GM15510 (cell line): ENCODE measurements around the gene TPSAB1.
"Not testable (repeated sequence)": the region's sequence is repeated elsewhere in the genome, so short reads cannot be mapped to it uniquely, and the experiment has no call there.

Experiments
- POLR2A ChIP-seq: IDR thresholded peaks from 3 replicates; pipeline ENCODE4 v1.6.1; 2011; ENCODE audit warnings: borderline replicate concordance; ENCODE audit not compliant: insufficient read length; ENCODE audit errors: extremely low read depth

The TPSAB1 gene

GRCh38 chr16:1255276-1256122 lies 15.0 kb downstream of the TPSAB1 start, which contains the start of gene TPSD1:
TPSD1 (plus strand) TSS chr16:1256069; CDS start chr16:1256281, 212 bp downstream.
- not testable (repeated sequence) for TF ChIP-seq POLR2A

- no peak for TF ChIP-seq POLR2A
Measured at GRCh38 chr16:1256874-1257322, 16.4 kb downstream of the TPSAB1 start.

- no peak for TF ChIP-seq POLR2A
Measured at GRCh38 chr16:1257561-1258224, 17.2 kb downstream of the TPSAB1 start.

GRCh38 chr16:1258225-1258600 lies 17.7 kb downstream of the TPSAB1 start:
- no peak for TF ChIP-seq POLR2A

- TF ChIP-seq POLR2A, result no peak
Measured at GRCh38 chr16:1258906-1259759, 18.6 kb downstream of the TPSAB1 start.

- no peak for TF ChIP-seq POLR2A
Measured at GRCh38 chr16:1259760-1260068, 19.2 kb downstream of the TPSAB1 start.

- TF ChIP-seq POLR2A, result no peak
Measured at GRCh38 chr16:1260101-1260680, 19.7 kb downstream of the TPSAB1 start.

- TF ChIP-seq POLR2A, result no peak
Measured at GRCh38 chr16:1261131-1261892, 20.8 kb downstream of the TPSAB1 start.

GRCh38 chr16:1262210-1262845 lies 21.8 kb downstream of the TPSAB1 start:
- no peak for TF ChIP-seq POLR2A

GRCh38 chr16:1262846-1263221 lies 22.3 kb downstream of the TPSAB1 start:
- no peak for TF ChIP-seq POLR2A

GRCh38 chr16:1263591-1264344 lies 23.3 kb downstream of the TPSAB1 start:
- no peak for TF ChIP-seq POLR2A

GRCh38 chr16:1264345-1265089 lies 24.0 kb downstream of the TPSAB1 start:
- no peak for TF ChIP-seq POLR2A
